HEK293 (cell line): Measurements from ENCODE around the gene APOBEC3B.

Experiments used
- GLIS2 ChIP-seq: fragments of 450-650 bp; formaldehyde crosslinking; IDR thresholded peaks from 2 replicates; pipeline ENCODE4 v1.5.1; 2016; ENCODE audit warnings: missing biosample characterization, missing genetic modification characterization
- INSM2 ChIP-seq: fragments of 450-650 bp; formaldehyde crosslinking; IDR thresholded peaks from 2 replicates; pipeline ENCODE4 v1.5.1; 2016; ENCODE audit warnings: missing biosample characterization, missing genetic modification characterization
- PRDM2 ChIP-seq: fragments of 450-650 bp; formaldehyde crosslinking; IDR thresholded peaks from 2 replicates; pipeline ENCODE4 v1.5.1; 2016; ENCODE audit warnings: missing biosample characterization, missing genetic modification characterization, borderline replicate concordance
- REPIN1 ChIP-seq: fragments of 450-650 bp; formaldehyde crosslinking; IDR thresholded peaks from 2 replicates; pipeline ENCODE4 v1.5.1; 2017; ENCODE audit warnings: missing biosample characterization, missing genetic modification characterization, low read depth
- SP2 ChIP-seq: fragments of 450-650 bp; formaldehyde crosslinking; IDR thresholded peaks from 2 replicates; pipeline ENCODE4 v1.5.1; 2016; ENCODE audit warnings: missing biosample characterization, missing genetic modification characterization
- ZFP69B ChIP-seq: fragments of 450-650 bp; formaldehyde crosslinking; IDR thresholded peaks from 2 replicates; pipeline ENCODE4 v1.5.1; 2016; ENCODE audit warnings: missing biosample characterization, missing genetic modification characterization
- ZIC2 ChIP-seq: fragments of 450-650 bp; formaldehyde crosslinking; IDR thresholded peaks from 2 replicates; pipeline ENCODE4 v1.5.1; 2016; ENCODE audit warnings: missing biosample characterization, missing genetic modification characterization
- ZNF138 ChIP-seq: fragments of 450-650 bp; formaldehyde crosslinking; IDR thresholded peaks from 2 replicates; pipeline ENCODE4 v1.5.1; 2016; ENCODE audit warnings: missing biosample characterization, missing genetic modification characterization, borderline replicate concordance
- ZNF2 ChIP-seq: fragments of 450-650 bp; formaldehyde crosslinking; IDR thresholded peaks from 2 replicates; pipeline ENCODE4 v1.5.1; 2016; ENCODE audit warnings: missing biosample characterization, missing genetic modification characterization
- ZNF302 ChIP-seq: fragments of 450-650 bp; formaldehyde crosslinking; IDR thresholded peaks from 2 replicates; pipeline ENCODE4 v1.5.1; 2016; ENCODE audit warnings: missing biosample characterization, missing genetic modification characterization, low read depth
- ZNF335 ChIP-seq: fragments of 450-650 bp; formaldehyde crosslinking; conservative IDR thresholded peaks from 2 replicates; pipeline ENCODE4 v1.5.1; 2016; ENCODE audit warnings: missing biosample characterization, missing genetic modification characterization
- ZNF473 ChIP-seq: fragments of 450-650 bp; formaldehyde crosslinking; IDR thresholded peaks from 2 replicates; pipeline ENCODE4 v1.5.1; 2017; ENCODE audit warnings: missing biosample characterization, missing genetic modification characterization
- ZNF530 ChIP-seq: fragments of 450-650 bp; formaldehyde crosslinking; IDR thresholded peaks from 2 replicates; pipeline ENCODE4 v1.5.1; 2016; ENCODE audit warnings: low read depth, missing biosample characterization, missing genetic modification characterization
- ZNF585B ChIP-seq: fragments of 450-650 bp; formaldehyde crosslinking; IDR thresholded peaks from 2 replicates; pipeline ENCODE4 v1.5.1; 2016; ENCODE audit warnings: missing biosample characterization, missing genetic modification characterization
- ZNF621 ChIP-seq: fragments of 450-650 bp; formaldehyde crosslinking; IDR thresholded peaks from 2 replicates; pipeline ENCODE4 v1.5.1; 2017; ENCODE audit warnings: missing biosample characterization, missing genetic modification characterization
- TF ChIP-seq, protein P1 (sequence below): fragments of 450-650 bp; formaldehyde crosslinking; IDR thresholded peaks from 2 replicates; pipeline ENCODE4 v1.5.1; 2017; ENCODE audit warnings: missing biosample characterization, missing genetic modification characterization
- TF ChIP-seq, protein P2 (sequence below): fragments of 450-650 bp; formaldehyde crosslinking; IDR thresholded peaks from 2 replicates; pipeline ENCODE4 v1.5.1; 2016; ENCODE audit warnings: missing biosample characterization, missing genetic modification characterization
- TF ChIP-seq, protein P3 (sequence below): fragments of 450-650 bp; formaldehyde crosslinking; IDR thresholded peaks from 2 replicates; pipeline ENCODE4 v1.5.1; 2016; ENCODE audit warnings: missing biosample characterization, missing genetic modification characterization
- TF ChIP-seq, protein P4 (sequence below): fragments of 450-650 bp; formaldehyde crosslinking; conservative IDR thresholded peaks from 2 replicates; pipeline ENCODE4 v1.5.1; 2016; ENCODE audit warnings: low read depth, missing biosample characterization, missing genetic modification characterization

The APOBEC3B gene

DNA sequence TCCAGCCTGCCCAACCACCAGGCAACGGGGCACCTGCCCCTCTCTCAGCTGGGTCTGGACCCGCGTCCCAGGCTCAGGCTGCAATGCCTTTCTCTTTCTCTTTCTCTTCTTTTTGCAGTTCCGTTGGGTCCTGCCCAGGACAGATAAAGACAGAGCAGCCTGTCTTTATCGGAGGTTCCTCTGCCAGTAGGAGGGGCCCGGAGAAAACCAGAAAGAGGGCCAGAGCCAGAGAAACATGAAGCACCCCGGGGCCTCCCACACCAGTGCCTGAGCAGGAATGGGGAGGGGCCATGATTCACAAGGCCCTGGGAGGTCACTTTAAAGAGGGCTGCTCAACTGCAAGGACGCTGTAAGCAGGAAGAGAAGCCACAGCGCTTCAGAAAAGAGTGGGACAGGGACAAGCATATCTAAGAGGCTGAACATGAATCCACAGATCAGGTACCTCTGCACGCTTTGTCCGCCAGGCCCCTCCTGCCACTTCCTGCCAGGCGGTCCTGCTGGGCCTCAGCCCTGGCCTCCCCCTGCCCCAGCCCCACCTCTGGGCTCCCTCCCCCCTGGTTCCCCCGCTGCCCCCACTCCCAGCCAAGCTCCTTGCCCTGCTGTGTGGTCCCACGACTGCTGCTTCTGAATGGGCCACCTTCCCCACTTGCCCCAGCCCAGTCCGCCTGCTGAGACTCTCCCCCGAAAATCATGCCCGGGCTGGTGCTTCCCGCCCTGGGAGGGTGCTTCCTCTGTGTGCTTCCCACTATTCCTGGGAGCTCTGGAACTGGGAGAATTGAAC is 32.0 kb downstream of the APOBEC3B start, which contains the start of gene APOBEC3C (continued):
- TF ChIP-seq, protein P1, sequence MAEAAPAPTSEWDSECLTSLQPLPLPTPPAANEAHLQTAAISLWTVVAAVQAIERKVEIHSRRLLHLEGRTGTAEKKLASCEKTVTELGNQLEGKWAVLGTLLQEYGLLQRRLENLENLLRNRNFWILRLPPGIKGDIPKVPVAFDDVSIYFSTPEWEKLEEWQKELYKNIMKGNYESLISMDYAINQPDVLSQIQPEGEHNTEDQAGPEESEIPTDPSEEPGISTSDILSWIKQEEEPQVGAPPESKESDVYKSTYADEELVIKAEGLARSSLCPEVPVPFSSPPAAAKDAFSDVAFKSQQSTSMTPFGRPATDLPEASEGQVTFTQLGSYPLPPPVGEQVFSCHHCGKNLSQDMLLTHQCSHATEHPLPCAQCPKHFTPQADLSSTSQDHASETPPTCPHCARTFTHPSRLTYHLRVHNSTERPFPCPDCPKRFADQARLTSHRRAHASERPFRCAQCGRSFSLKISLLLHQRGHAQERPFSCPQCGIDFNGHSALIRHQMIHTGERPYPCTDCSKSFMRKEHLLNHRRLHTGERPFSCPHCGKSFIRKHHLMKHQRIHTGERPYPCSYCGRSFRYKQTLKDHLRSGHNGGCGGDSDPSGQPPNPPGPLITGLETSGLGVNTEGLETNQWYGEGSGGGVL (tag by site-specific recombination): peak; percentile 96
- TF ChIP-seq, protein P2, sequence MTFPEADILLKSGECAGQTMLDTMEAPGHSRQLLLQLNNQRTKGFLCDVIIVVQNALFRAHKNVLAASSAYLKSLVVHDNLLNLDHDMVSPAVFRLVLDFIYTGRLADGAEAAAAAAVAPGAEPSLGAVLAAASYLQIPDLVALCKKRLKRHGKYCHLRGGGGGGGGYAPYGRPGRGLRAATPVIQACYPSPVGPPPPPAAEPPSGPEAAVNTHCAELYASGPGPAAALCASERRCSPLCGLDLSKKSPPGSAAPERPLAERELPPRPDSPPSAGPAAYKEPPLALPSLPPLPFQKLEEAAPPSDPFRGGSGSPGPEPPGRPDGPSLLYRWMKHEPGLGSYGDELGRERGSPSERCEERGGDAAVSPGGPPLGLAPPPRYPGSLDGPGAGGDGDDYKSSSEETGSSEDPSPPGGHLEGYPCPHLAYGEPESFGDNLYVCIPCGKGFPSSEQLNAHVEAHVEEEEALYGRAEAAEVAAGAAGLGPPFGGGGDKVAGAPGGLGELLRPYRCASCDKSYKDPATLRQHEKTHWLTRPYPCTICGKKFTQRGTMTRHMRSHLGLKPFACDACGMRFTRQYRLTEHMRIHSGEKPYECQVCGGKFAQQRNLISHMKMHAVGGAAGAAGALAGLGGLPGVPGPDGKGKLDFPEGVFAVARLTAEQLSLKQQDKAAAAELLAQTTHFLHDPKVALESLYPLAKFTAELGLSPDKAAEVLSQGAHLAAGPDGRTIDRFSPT (tag by site-specific recombination): no peak
- TF ChIP-seq ZNF302: no peak
- TF ChIP-seq SP2 (tag by site-specific recombination): peak; percentile 54
- no peak for TF ChIP-seq ZNF530 (tag by site-specific recombination)
- peak; percentile 79 for TF ChIP-seq GLIS2
- no peak for TF ChIP-seq INSM2 (tag by site-specific recombination)
- no peak for TF ChIP-seq ZNF2 (tag by site-specific recombination)
- TF ChIP-seq, protein P3, sequence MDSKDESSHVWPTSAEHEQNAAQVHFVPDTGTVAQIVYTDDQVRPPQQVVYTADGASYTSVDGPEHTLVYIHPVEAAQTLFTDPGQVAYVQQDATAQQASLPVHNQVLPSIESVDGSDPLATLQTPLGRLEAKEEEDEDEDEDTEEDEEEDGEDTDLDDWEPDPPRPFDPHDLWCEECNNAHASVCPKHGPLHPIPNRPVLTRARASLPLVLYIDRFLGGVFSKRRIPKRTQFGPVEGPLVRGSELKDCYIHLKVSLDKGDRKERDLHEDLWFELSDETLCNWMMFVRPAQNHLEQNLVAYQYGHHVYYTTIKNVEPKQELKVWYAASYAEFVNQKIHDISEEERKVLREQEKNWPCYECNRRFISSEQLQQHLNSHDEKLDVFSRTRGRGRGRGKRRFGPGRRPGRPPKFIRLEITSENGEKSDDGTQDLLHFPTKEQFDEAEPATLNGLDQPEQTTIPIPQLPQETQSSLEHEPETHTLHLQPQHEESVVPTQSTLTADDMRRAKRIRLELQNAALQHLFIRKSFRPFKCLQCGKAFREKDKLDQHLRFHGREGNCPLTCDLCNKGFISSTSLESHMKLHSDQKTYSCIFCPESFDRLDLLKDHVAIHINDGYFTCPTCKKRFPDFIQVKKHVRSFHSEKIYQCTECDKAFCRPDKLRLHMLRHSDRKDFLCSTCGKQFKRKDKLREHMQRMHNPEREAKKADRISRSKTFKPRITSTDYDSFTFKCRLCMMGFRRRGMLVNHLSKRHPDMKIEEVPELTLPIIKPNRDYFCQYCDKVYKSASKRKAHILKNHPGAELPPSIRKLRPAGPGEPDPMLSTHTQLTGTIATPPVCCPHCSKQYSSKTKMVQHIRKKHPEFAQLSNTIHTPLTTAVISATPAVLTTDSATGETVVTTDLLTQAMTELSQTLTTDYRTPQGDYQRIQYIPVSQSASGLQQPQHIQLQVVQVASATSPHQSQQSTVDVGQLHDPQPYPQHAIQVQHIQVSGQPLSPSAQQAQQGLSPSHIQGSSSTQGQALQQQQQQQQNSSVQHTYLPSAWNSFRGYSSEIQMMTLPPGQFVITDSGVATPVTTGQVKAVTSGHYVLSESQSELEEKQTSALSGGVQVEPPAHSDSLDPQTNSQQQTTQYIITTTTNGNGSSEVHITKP (tag by site-specific recombination): peak; percentile 53; the same call in 1 of the 2 replicates
- TF ChIP-seq, protein P4, sequence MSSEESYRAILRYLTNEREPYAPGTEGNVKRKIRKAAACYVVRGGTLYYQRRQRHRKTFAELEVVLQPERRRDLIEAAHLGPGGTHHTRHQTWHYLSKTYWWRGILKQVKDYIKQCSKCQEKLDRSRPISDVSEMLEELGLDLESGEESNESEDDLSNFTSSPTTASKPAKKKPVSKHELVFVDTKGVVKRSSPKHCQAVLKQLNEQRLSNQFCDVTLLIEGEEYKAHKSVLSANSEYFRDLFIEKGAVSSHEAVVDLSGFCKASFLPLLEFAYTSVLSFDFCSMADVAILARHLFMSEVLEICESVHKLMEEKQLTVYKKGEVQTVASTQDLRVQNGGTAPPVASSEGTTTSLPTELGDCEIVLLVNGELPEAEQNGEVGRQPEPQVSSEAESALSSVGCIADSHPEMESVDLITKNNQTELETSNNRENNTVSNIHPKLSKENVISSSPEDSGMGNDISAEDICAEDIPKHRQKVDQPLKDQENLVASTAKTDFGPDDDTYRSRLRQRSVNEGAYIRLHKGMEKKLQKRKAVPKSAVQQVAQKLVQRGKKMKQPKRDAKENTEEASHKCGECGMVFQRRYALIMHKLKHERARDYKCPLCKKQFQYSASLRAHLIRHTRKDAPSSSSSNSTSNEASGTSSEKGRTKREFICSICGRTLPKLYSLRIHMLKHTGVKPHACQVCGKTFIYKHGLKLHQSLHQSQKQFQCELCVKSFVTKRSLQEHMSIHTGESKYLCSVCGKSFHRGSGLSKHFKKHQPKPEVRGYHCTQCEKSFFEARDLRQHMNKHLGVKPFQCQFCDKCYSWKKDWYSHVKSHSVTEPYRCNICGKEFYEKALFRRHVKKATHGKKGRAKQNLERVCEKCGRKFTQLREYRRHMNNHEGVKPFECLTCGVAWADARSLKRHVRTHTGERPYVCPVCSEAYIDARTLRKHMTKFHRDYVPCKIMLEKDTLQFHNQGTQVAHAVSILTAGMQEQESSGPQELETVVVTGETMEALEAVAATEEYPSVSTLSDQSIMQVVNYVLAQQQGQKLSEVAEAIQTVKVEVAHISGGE (tag by site-specific recombination): peak; percentile 77
- no peak for TF ChIP-seq ZNF473 (tag by site-specific recombination)
- TF ChIP-seq ZNF335 (tag by site-specific recombination): peak; percentile 97
- no peak for TF ChIP-seq REPIN1 (tag by site-specific recombination)
- TF ChIP-seq ZFP69B (tag by site-specific recombination): peak; percentile 38
- no peak for TF ChIP-seq ZNF585B (tag by site-specific recombination)
- TF ChIP-seq PRDM2 (tag by site-specific recombination): no peak
- peak; percentile 99 for TF ChIP-seq ZIC2 (tag by site-specific recombination)
- no peak for TF ChIP-seq ZNF621 (tag by site-specific recombination)
- no peak for TF ChIP-seq ZNF138 (tag by site-specific recombination)
